Putamen (tissue), 1 donor: Measurements from ENCODE around the gene NLRP1.

Source experiments
- DNase-seq: peaks from one replicate; pipeline ENCODE4 v3.0.0-alpha.2; 2016; ENCODE audit warnings: low spot score

NLRP1 gene

GRCh38 chr17:5478992-5479391 is 105.3 kb downstream of the NLRP1 start:
- no peak for DNase-seq

- DNase-seq: no peak
Measured at GRCh38 chr17:5473906-5474305, 110.4 kb downstream of the NLRP1 start.

- DNase-seq: no peak
Measured at GRCh38 chr17:5472511-5472910, 111.8 kb downstream of the NLRP1 start.

- no peak for DNase-seq
Measured at GRCh38 chr17:5468075-5468473, 116.2 kb downstream of the NLRP1 start.

GRCh38 chr17:5467416-5467815 is 116.9 kb downstream of the NLRP1 start:
- DNase-seq: no peak

- DNase-seq: no peak
Measured at GRCh38 chr17:5466295-5466694, 118.0 kb downstream of the NLRP1 start.

- peak; percentile 12 for DNase-seq
Measured at GRCh38 chr17:5464717-5465507, 119.4 kb downstream of the NLRP1 start.
